GM21737 (cell line): ENCODE measurements around the gene SCP2D1.
"Not testable (repeated sequence)": the region's sequence is repeated elsewhere in the genome, so short reads cannot be mapped to it uniquely, and the experiment has no call there.

Source experiments
- ATAC-seq: cut with Tn5 transposase; IDR thresholded peaks from one replicate; pipeline ENCODE4 v1.9.1; 2021; ENCODE audit warnings: mild to moderate bottlenecking, moderate library complexity; ENCODE audit not compliant: unreplicated experiment

SCP2D1 gene

DNA sequence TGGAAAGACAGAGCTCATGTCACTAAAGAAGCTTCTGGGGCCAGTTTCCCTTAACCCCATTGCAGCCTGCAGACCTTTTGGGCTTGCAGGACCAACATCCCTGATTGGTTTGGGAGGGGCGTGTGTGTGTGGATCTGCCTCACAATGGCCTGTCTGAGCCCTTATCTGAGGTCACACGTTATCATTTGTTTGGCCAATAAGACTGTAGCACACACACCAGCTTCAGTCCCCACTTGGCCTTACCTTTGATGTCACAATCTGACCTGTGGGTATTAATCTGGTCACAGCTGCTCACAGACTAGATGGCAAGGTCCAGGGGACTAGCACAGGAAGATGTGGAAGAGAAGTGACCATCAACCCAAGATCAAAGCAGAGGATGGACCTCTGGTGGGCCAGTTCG lies at the start of gene SCP2D1:
SCP2D1 (plus strand) TSS at position 301 of the 400 bp plus-strand sequence; CDS start at position 334, 33 bp downstream.
- ATAC-seq: no peak

DNA sequence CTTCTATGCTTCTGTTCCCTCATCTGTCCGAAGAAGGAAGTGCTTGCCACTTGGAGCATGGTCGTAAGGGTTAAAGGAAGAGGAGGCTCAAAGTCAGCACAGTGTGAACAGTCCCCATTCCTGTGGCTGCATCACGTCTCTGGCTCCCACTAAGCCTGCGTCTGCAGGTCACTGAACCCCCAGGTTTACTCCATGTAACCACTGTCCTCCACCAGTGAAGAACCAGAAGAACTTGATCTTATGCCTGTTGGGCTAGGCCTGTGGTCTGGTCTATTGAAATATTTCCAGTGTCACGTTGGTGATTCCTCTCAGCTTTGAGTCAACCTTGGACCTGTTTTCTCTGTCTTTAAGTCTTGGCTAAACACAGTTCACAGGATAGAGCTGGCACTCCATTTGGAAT lies 45.9 kb upstream of the SCP2D1 start:
- no peak for ATAC-seq

DNA sequence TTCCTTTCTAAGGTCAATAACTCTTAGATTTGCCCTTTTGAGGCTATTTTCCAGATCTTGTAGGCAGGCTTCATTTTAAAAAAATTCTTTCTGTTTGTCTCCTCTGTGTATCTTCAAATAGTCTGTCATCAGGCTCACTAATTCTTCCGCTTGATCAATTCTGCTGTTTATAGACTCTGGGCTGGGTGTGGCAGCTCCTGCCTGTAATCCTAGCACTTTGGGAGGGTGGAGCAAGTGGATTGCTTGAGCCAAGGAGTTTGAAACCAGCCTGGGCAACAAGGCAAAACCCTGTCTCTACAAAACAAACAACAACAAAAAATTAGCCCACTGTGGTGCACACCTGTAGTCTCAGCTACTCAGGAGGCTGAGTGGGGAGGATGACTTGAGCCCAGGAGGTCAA lies 40.0 kb upstream of the SCP2D1 start:
- ATAC-seq: no peak

- ATAC-seq: no peak
Measured at GRCh38 chr20:18774207-18774606, 39.4 kb upstream of the SCP2D1 start.

GRCh38 chr20:18775633-18776032 lies 38.0 kb upstream of the SCP2D1 start:
- ATAC-seq: no peak

GRCh38 chr20:18778690-18779392 lies 34.7 kb upstream of the SCP2D1 start:
- ATAC-seq: no peak

DNA sequence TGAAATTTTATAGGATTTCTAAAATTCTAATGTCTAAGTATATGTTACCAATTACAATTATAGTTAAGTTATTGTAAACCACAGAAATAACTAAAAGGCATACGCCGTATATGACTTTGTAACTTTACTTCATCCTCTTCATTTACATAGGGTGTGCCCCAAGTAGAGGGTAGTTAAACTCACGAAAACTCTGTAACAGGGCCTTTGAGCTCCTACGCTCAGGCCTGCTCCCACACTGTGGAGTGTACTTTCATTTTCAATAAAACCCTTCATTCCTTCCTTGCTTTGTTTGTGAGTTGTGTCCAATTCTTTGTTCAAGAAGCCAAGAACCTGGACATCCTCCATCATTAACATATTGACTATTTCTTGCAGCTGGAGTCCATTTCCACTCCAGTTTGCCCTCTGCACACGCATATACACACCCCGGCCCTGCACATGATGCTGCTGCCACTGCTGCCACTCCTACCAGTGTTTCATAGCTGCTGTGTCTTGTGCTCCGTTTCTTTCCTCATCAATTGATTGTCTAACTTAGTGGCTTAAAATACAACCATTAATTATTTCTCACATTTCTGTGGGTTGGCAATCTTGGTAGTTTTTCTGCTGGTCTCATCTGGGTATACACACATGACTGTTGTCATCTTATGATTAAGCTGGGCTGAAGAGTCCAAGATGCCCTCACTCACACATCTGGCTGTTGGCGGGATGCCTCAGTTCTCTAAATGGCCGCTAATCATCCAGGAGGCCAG lies 33.0 kb upstream of the SCP2D1 start:
- no peak for ATAC-seq

DNA sequence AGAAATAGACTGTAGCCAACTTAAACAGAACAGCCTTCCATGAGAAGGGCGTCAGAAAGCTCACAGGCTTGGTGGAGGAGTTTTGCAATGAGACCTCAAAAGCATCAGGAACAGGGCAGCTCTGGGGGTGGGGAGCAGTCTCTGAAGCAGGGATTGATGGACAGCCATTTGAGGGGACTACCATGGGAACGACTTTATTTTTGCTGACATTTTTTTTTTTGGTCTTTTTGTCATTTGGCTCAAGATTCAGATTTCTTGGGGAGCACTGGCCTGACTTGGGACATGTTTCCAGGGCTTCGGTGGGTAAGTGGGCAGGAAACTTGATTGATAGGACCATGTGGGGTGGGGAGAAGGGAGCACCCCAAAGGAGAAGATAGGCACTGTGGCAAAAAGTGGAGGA lies 32.1 kb upstream of the SCP2D1 start:
- ATAC-seq: no peak

- no peak for ATAC-seq
Measured at GRCh38 chr20:18783385-18783959, 30.1 kb upstream of the SCP2D1 start.

DNA sequence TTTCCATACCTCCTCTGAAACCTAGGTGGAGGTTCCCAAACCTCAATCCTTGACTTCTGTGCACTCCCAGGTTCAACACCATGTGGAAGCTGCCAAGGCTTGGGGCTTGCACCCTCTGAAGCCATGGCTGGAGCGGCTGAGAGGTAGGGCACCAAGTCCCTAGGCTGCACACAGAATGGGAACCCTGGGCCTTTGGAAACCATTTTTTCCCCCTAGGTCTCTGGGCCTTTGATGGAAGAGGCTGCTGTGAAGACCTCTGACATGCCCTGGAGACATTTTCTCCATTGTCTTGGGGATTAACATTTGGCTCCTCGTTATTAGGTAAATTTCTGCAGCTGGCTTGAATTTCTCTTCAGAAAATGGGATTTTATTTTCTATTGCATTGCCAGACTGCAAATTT lies 26.5 kb upstream of the SCP2D1 start:
- not testable (repeated sequence) for ATAC-seq

DNA sequence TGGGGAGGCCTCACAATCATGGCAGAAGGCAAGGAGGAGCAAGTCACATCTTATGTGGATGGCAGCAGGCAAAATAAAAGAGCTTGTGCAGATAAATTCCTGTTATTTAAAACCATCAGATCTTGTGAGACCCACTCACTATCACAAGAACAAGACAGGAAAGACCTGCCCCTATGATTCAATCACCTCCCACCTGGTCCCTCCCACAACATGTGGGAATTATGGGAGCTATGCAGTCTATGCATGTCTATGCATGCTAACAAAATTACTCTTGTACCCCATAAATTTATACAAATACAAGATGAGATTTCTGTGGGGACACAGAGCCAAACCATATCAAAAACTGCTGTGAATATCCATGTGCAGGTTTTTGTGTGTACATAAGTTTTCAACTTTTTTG lies 25.6 kb upstream of the SCP2D1 start:
- no peak for ATAC-seq

- no peak for ATAC-seq
Measured at GRCh38 chr20:18790787-18791186, 22.8 kb upstream of the SCP2D1 start.

DNA sequence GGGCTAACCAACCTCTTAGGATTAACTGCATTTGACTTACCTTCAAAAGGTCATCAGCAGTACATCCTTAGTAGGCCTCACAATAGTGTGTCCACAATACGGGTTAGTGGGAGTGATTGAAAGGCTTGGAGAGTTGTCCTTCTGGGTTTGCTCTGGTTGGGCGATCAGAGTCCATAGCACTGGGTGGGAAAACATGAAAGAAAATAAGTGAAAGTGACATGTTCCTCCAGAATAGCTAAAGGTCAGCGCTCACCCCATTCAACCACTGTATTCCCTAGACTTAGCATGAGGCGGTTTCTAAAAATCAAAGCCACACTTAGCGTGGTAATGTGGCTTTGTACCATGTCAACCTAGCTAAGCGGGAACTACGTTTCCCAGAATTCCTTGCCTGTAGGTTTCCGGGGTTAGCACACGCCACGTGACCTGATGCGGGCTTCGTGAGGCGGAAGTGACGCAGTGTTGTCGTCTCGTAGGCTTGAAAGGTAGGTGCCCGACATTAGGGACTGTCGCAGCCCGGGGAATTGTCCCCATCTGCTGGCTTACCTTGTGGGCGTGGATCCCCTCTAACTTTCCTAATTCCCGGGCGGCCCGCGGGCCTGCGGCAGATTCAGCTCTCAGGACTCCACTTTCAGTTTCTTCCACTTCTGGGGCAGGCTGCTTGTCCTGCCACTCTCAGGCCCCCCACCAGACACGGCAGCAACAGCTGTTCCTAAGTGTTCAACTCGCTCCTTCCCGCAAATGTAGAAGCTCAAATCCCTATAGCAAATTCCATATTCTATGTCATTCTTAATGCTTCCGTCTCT lies 19.8 kb upstream of the SCP2D1 start:
- peak; percentile 95 for ATAC-seq

DNA sequence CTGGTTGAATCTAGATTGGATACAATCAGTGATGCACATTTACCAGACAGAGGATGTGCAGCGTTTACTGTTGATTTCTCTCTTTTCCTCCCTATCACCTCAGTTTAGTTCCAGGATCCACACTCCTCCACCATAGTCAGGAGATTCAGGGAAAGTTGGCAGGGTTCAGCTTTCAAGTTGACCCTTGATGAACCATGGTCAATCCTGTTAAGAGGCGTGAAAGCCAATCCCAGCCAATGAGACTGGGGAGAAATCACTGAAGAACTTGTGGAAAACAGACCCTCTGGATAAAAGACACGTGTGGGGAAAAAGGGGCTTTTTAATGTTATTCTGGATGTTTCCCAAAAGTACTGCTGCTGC lies 19.2 kb upstream of the SCP2D1 start:
- no peak for ATAC-seq

DNA sequence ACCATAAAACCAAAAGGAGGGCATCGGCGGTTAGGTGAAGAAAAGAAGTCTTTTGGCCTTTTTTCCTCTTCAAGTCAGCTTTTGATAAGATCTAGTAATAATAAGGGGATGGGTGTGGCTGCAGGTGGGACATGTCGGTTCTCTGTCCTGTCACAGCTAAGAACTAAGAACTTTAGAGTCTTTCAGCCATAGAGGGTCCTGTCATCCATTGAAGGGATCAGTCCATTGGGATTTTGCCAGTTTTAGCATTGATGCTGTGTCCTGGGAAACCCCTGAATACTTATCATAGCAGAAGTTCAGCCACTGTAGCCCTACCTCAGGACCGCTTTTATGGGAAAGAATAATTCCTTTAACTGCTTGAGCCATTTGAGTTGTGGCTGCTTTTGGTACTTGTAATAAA lies 18.2 kb upstream of the SCP2D1 start:
- no peak for ATAC-seq

GRCh38 chr20:18796282-18796833 lies 17.2 kb upstream of the SCP2D1 start:
- no peak for ATAC-seq

GRCh38 chr20:18801516-18801915 lies 12.1 kb upstream of the SCP2D1 start:
- no peak for ATAC-seq

DNA sequence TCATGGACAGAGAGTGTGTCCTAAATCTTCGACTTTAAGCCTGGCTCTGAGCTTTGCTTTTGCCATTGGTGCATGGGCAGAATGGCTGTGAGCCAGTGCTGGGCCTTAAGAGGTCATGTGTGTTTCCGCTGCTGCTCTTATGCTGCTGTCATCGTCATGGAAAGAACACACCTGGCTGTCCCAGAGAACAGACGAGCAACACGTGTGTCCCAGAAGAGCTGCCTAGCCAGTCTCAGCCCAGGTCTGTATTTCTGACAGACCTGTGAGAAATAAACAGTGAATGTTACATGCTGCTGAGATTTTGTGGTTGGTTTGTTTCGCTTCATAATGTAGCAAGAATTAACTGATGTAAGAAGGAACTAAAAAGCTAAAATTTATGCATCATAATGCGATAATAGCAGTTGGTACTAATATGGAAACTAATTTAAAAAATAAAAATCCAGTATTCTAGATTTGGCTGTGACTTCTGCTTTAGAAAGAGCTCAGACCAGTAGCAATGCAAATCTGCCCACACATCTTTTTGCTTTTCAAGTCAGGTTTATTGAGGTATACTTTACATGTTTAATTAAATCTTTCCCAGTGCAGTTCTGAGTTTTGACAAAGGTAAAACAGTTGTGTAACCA lies 11.5 kb upstream of the SCP2D1 start:
- ATAC-seq: peak; percentile 58

GRCh38 chr20:18805881-18806280 lies 7.7 kb upstream of the SCP2D1 start:
- ATAC-seq: no peak

DNA sequence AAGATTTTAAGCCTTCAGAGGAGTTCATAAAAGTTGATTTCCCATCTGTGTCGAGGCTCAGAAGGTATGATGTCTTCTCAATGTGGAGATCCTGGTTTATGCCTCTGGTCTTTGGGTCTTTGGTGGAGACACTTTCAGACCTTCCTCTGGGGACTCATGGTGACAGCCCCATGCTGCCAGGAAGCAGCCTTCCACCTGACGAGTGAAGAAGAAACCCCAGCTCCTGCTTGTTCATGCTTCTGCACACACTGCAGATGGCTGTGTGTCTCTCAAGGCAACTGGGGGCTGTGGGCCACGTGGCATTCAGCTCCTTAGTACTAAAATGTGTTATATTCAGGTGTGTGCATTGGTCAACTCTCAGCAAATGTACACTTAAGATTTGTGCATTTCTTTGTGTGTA lies 4.9 kb upstream of the SCP2D1 start:
- ATAC-seq: no peak

DNA sequence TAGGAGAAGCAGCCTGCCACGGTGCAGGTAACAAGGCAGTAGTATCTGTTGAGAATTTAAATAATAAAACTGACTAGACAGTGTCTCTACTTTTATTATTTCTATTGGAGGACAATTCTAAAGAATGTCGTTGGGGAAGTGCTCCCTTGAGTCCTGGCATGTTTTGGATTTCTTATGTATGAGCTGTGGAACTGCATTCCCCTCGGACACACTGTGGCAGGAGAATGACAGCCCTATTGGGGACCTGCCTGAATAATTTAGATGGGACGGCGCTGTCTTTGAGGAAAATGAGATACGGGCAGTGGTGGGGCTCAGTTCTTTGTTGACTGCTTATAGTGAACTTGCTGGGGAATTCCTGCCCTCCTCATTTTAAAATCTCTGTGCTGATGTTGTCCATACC lies 2.4 kb upstream of the SCP2D1 start:
- ATAC-seq: no peak
